Sigmoid colon (tissue), 4 donors: ENCODE measurements around the gene SLC44A5.
"Not testable (repeated sequence)": the region's sequence is repeated elsewhere in the genome, so short reads cannot be mapped to it uniquely, and the experiment has no call there.

Experiments used
- POLR2A ChIP-seq, 2 donors: fragments of 450-650 bp; IDR thresholded peaks; one replicate each; pipeline ENCODE4 v1.6.1; 2016; ENCODE audit warnings: antibody characterized with exemption in 2 of 2, mild to moderate bottlenecking in 2 of 2, moderate library complexity in 2 of 2
- POLR2AphosphoS5 ChIP-seq, 4 donors: sonication (generic); formaldehyde crosslinking; IDR thresholded peaks; one replicate each; pipeline ENCODE4 v1.6.1; 2017; ENCODE audit warnings: antibody characterized with exemption in 4 of 4
- TF ChIP-seq, protein P1 (sequence below), 4 experiments: fragments of 450-650 bp in 3 of 4; fragments of 200-600 bp in 1 of 4; IDR thresholded peaks; one replicate each; pipeline ENCODE4 v1.5.1; 2016 to 2019; ENCODE audit warnings: antibody characterized with exemption in 4 of 4, mild to moderate bottlenecking in 3 of 4, moderate library complexity in 2 of 4

DNA sequence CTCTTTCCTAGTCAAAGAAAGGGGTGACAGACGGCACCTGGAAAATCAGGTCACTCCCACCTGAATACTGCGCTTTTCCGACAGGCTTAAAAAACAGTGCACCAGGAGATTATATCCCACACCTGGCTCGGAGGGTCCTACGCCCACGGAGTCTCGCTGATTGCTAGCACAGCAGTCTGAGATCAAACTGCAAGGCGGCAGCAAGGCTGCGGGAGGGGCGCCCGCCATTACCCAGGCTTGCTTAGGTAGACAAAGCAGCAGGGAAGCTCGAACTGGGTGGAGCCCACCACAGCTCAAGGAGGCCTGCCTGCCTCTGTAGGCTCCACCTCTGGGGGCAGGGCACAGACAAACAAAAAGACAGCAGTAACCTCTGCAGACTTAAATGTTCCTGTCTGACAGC lies 134.4 kb downstream of the SLC44A5 start:
- TF ChIP-seq, protein P1, sequence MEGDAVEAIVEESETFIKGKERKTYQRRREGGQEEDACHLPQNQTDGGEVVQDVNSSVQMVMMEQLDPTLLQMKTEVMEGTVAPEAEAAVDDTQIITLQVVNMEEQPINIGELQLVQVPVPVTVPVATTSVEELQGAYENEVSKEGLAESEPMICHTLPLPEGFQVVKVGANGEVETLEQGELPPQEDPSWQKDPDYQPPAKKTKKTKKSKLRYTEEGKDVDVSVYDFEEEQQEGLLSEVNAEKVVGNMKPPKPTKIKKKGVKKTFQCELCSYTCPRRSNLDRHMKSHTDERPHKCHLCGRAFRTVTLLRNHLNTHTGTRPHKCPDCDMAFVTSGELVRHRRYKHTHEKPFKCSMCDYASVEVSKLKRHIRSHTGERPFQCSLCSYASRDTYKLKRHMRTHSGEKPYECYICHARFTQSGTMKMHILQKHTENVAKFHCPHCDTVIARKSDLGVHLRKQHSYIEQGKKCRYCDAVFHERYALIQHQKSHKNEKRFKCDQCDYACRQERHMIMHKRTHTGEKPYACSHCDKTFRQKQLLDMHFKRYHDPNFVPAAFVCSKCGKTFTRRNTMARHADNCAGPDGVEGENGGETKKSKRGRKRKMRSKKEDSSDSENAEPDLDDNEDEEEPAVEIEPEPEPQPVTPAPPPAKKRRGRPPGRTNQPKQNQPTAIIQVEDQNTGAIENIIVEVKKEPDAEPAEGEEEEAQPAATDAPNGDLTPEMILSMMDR (IDR thresholded peaks at IDR 0.05) = not testable (repeated sequence)
- TF ChIP-seq POLR2AphosphoS5, POLR2A (IDR thresholded peaks at IDR 0.05): not testable (repeated sequence)
